ENCODE results near the gene SULT4A1.

- TF ChIP-seq CTCF (conservative IDR thresholded peaks at IDR 0.05; ENCODE audit: low read length) (no peak), EZH2phosphoT487 (IDR thresholded peaks at IDR 0.05; ENCODE audit: borderline replicate concordance, low read depth, low read length) (no peak)
These were observed 35.1 kb downstream of the SULT4A1 start for GRCh38 chr22:43827003-43827735.
